ENCODE measurements around the gene CDH23. TPM values are rescaled to one million over a fixed set of nuclear protein-coding genes. Genes with fewer than 3 reads are reported as not detected.

CDH23 gene
- total and polyA plus RNA-seq, 2 of the 8 experiments (the other 6 are each of a cell fraction or from before 2014, with no cell fraction given), result 1.9 to 4.9 TPM

DNA sequence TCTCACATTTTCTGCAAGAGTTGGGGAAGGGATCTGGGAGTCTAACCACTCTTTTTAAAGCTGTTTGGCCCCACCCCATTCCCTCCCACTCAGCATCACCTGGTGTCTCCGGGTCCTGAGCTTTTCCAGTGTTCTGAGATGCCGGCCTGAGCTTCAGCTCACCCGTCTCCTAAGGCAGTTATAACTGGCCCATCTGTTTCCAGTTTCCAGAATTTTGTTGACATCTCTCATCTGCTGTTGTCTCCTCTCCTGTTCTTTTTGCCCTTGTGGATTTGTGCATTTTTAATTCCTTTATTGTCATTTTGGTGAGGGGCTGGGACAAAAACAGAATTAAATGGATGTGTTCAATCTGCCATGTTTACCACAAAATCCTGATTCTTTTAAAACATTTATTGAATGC, 162.3 kb downstream of the CDH23 start:
- no peak overlapping the region for H2BK120ac ChIP-seq (replicated peaks; ENCODE audit: low read depth, low read length)

More for the DNA sequence above, 162.3 kb downstream of the CDH23 start:
- Histone ChIP-seq H2BK12ac (ENCODE audit: low read depth, low read length) (no peak overlapping the region), H3K23me2 (ENCODE audit: low read depth, low read length) (no peaks in the 10 kb centered on the region; the same call in 1 of the 2 replicates), H3K36me3 (ENCODE audit: control insufficient read depth in 2 of 4, insufficient read depth in 4 of 4, low read length in 3 of 4) (no peaks in the 10 kb centered on the region), H4K20me1 (replicated peaks in 1 of 2; ENCODE audit: control insufficient read depth in 1 of 2, insufficient read depth in 2 of 2, low read length in 2 of 2) (no peaks in the 10 kb centered on the region), H2BK20ac (ENCODE audit: low read length) (no peak overlapping the region), H3K4me3 (ENCODE audit: extremely low read depth in 1 of 4, insufficient read depth in 2 of 4, low read depth in 3 of 4, low read length in 4 of 4) (no peak overlapping the region), H2BK15ac (ENCODE audit: low read length) (no peak overlapping the region), H2AK5ac (ENCODE audit: low read depth, low read length) (no peak overlapping the region), H3K79me2 (ENCODE audit: control insufficient read depth in 1 of 2, insufficient read depth in 2 of 2, low read length in 2 of 2) (no peaks in the 10 kb centered on the region), H3K14ac (ENCODE audit: insufficient read length) (no peak overlapping the region), H3K23ac (ENCODE audit: insufficient read length) (no peak overlapping the region), H4K5ac (ENCODE audit: insufficient read length, low read depth, low read length) (no peak overlapping the region), H2AFZ (ENCODE audit: low read length) (no peak overlapping the region), H3K27ac (ENCODE audit: low read depth, low read length) (no peak overlapping the region), H3K79me1 (ENCODE audit: low read depth, low read length) (no peaks in the 10 kb centered on the region), H3K9me3 (ENCODE audit: insufficient read depth in 2 of 2, low read depth in 1 of 2, low read length in 1 of 2) (no peaks in the 10 kb centered on the region), H3K18ac (ENCODE audit: extremely low read depth, low read length) (no peak overlapping the region), H3K56ac (replicated peaks; ENCODE audit: insufficient read length, low read depth, low read length) (no peak overlapping the region), H2BK5ac (ENCODE audit: low read depth, low read length) (no peak overlapping the region), H4K91ac (replicated peaks; ENCODE audit: insufficient read length, low read length) (no peak overlapping the region), H3K9ac (replicated peaks in 1 of 4; ENCODE audit: extremely low read depth in 1 of 4, low read depth in 3 of 4, low read length in 3 of 4) (no peak overlapping the region), H3K4ac (replicated peaks; ENCODE audit: insufficient read length, low read depth, low read length) (no peak overlapping the region), H4K8ac (ENCODE audit: extremely low read depth, insufficient read depth, low read length) (no peak overlapping the region), H3K27me3 (replicated peaks in 1 of 4; ENCODE audit: control insufficient read depth in 3 of 4, extremely low read depth in 1 of 4, insufficient read depth in 3 of 4, low read length in 3 of 4) (no peaks in the 10 kb centered on the region), H3K4me1 (replicated peaks in 1 of 4; ENCODE audit: control insufficient read depth in 3 of 4, insufficient read depth in 4 of 4, low read length in 3 of 4) (peaks cover under 1 to 11% (median 7%) of the 10 kb centered on the region in 4 experiments), H3K4me2 (ENCODE audit: insufficient read depth in 1 of 2, low read depth in 2 of 2, low read length in 2 of 2) (no peak overlapping the region)
- 82% methylated on average over 3 of the region's 3 CpGs; no CpG with 5 or more reads in 1 of the 2 experiments for WGBS, 2 experiments (ENCODE audit: extremely low coverage in 1 of 2, insufficient coverage in 1 of 2, insufficient read length in 1 of 2, insufficient replicate concordance in 2 of 2, low coverage in 1 of 2, low lambda C conversion rate in 2 of 2, missing lambda C conversion rate in 1 of 2)
- POLR2A ChIA-PET (ENCODE audit: partially characterized antibody), result no interaction called here
- no peak for DNase-seq (ENCODE audit: low read depth in 1 of 2, low spot score in 2 of 2)
- no peak for TF ChIP-seq POLR2AphosphoS5 (IDR thresholded peaks at IDR 0.05; ENCODE audit: low read depth, low read length)
- TF ChIP-seq PHF8 (conservative IDR thresholded peaks at IDR 0.05; ENCODE audit: low read depth, low read length), result no peak
- TF ChIP-seq POLR2A (IDR thresholded peaks at IDR 0.05; ENCODE audit: control extremely low read depth in 1 of 2, low read depth in 2 of 2, low read length in 2 of 2), result no peak
- TF ChIP-seq, protein P1, sequence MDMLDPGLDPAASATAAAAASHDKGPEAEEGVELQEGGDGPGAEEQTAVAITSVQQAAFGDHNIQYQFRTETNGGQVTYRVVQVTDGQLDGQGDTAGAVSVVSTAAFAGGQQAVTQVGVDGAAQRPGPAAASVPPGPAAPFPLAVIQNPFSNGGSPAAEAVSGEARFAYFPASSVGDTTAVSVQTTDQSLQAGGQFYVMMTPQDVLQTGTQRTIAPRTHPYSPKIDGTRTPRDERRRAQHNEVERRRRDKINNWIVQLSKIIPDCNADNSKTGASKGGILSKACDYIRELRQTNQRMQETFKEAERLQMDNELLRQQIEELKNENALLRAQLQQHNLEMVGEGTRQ (IDR thresholded peaks at IDR 0.05; ENCODE audit: low read length), result no peak
- TF ChIP-seq TAF1 (IDR thresholded peaks at IDR 0.05; ENCODE audit: low read depth, low read length), result no peak
- TF ChIP-seq BRCA1 (IDR thresholded peaks at IDR 0.05; ENCODE audit: low read depth, low read length), result no peak
- no peak for TF ChIP-seq RNF2 (IDR thresholded peaks at IDR 0.05; ENCODE audit: borderline replicate concordance, low read depth, low read length, missing control alignments, poor library complexity, severe bottlenecking)
- FAIRE-seq, result no peak
- CTCF ChIA-PET (ENCODE audit: partially characterized antibody), result interaction anchor here (0.6 to 15.1 kb wide), 11 partner anchors 9 to 594 kb away, joined by 3 to 168 read pairs (median 4); no protein-coding TSS in a partner anchor
